ENCODE results near the gene TMEM259.

Gene TMEM259

DNA sequence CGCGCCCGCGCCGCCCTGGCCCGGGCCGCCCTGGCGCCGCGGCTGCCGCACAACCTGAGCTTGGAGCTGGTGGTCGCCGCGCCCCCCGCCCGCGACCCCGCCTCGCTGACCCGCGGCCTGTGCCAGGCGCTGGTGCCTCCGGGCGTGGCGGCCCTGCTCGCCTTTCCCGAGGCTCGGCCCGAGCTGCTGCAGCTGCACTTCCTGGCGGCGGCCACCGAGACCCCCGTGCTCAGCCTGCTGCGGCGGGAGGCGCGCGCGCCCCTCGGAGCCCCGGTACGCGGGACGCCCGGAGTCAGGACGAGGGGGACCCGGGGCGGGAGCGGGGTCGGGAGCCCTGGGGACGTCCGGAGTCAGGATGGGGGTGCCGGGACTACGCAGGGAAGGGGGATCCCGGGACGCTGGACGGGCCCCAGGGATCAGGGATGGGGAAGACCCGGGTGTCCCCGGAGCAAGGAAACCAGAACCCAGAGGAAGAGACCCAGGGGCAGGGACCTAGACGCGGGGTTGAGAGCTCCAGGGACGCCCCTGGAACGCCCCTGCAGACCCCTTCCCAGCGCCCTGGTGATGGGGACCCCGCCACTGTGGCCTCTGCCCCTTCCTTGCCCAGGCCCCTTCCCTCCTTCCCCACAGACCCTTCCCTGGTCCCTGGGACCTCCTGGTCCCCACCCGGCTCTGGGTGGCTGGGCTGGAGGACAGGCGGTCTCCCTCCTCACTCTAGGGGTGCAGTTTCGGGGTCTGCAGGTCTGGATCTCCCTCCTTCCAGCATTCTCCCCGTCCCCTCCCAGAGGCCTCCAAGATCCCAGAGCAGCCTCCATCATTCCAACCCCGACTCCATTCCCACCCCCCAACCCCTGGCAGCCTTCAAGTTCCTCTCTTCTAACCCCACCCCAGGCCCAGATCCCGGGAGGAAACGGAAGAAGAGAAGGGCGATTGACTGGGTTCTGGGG lies 20.1 kb downstream of the TMEM259 start:
- DNase-seq: no peak

DNA sequence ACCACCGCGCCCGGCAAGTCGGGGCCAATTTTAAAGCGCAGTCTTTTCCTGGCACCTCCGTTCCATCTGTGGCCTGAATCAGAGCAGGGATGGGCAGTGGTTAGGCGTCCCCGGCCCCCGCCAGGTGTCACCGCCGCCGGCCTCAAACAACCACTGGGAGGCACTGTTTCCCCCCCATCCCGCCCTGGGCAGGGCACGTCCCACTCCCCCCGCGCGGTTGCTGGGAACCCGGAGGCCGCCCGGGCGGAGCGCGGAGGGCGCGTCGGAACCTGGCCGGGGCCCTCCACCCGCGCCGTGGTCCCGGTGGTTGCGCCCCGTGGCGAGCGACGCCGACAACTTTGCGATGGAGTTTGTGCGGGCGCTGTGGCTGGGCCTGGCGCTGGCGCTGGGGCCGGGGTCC lies 20.8 kb downstream of the TMEM259 start, which contains the start of gene GRIN3B:
Gene GRIN3B (plus strand): TSS at position 325 of the 400 bp plus-strand sequence. CDS start 19 bp downstream, at position 344.
- DNase-seq: peak; percentile 63

DNA sequence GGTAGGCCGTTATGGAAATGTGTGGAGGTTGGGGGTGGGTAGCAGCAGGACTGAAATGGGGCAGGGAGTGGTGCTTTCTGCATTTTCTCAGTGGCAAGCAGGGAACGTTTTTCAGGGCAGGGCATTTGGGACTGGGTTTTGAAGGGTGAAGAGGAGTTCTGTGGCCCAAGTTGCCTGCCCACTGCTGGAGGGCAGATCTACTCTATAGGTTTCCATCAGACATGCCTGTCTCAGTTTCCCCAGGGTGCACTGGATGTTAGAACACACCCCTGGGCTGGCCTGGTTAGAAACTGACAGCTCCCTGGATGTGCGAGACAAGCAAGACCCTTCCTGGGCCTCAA lies 21.6 kb downstream of the TMEM259 start:
- no peak for DNase-seq

- no peak for DNase-seq
Observed at GRCh38 chr19:998064-998463, 22.9 kb downstream of the TMEM259 start.

- DNase-seq: peak; percentile 58
Observed at GRCh38 chr19:996051-996838, 24.7 kb downstream of the TMEM259 start.

DNA sequence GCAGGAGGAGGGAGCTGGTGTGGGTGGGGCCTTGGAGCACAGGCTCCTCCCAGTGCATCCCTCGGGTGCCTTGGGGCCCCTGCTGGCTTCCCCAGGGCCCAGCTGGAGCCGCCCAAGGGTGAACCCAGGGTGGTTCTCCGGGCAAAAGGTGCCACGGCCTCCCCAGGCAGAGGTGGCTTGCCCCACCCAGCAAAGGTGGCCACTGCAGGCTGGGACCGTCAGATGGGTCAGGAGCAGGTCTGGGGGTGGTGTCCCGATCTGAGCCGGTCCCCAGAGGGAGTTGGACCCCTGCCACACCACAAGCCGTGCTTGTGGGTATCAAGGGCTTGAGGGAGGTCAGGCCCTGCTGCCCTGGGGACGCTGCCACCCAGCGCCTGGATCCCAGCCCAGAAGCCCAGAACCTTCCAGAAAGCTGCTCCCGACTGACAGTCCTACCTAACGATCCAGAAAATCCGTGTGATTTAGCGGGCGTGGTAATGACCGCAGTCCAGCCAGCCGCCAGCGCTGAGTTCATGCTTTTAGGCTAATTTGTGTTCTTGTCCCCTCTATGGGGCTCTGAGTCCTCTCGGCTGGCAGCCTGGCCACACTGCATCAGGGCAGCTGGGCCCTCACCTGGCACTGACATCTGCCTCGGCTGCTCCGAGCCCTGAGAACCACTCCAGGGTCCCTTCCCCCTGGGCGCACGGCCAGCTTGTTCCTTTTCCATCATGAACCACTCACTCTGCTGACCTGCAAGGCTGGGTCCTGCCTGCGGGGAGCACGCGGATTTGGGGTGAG lies 25.7 kb downstream of the TMEM259 start:
- no peak for DNase-seq

DNA sequence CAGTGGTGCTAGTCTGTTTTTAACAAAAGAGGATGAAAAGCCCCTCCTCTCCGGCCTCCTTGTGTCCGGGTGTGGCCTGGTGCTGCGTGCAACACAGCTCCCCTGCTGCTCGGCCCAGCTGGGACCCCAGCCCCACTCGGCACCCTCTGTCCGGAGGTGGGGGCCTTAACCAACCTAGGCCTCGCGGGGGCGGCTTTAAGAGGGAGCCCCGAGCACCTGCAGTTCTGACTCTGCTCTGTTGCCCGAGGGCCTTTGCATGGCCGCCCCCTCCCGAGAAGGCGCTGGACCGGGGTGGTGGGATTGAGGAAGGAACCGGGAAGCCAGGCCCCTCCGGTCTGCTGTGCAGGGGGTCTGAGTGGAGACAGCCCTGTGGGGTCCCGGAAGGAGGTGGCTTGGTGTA lies 26.4 kb downstream of the TMEM259 start:
- DNase-seq: no peak

- no peak for DNase-seq
Observed at GRCh38 chr19:993831-994393, 27.0 kb downstream of the TMEM259 start.

GRCh38 chr19:993361-993830 lies 27.5 kb downstream of the TMEM259 start:
- DNase-seq: no peak

DNA sequence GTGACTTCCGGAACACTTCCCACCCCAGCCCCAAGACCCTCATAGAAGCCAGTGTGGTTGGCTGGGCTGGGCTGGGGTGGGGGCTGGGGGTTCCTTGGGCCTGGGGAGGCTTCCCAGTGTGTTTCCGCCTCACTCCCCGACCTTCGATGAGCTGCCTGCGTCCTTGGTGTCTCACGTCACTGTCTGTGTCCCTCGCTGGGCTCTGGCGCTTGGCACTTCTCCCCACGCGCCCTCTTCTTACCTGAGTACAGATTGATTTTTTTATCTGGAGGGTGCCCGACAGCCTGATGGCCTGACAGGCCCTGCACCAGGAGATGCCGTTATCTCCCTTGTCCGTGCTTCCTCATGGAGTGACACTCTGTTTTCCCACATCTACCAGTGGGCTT lies 28.3 kb downstream of the TMEM259 start:
- no peak for DNase-seq

DNA sequence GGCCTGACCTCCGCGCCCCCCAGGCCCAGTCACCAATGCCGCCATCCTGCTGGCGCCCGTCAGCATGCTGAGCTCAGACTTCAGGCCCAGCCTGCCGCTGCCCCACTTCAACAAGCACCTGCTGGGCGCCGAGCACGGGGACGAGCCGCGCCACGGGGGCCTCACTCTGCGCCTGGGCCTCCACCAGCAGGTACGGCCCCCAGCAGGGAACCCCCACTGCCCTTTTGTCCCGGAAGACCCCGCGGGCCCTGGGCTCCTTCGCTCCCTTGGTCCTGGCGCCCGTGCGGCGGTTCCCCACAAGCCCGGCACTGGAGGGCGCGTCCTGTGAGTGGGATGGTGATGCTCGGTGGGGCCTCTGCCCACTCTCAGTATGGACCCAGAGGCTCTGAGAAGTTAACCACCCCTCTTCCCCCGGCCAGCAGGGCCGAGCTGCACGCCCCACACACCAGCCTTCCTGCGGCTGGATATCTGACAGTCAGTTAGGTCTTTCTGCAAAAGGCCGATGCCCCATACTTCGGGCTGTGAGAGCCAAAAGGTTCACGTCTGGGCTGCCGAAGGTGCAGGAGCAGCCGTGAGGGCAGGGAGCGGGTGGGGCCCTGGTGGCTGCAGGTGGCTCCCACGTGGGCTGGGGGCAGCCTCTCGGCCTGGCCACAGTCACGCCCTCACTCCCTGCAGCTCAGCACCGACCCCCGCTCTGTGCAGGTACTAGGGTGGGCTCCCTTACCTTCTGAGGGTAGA lies 28.8 kb downstream of the TMEM259 start:
- no peak for DNase-seq

GRCh38 chr19:991174-991931 lies 29.6 kb downstream of the TMEM259 start:
- peak; percentile 69 for DNase-seq

GRCh38 chr19:990746-991145 lies 30.2 kb downstream of the TMEM259 start:
- DNase-seq: no peak

DNA sequence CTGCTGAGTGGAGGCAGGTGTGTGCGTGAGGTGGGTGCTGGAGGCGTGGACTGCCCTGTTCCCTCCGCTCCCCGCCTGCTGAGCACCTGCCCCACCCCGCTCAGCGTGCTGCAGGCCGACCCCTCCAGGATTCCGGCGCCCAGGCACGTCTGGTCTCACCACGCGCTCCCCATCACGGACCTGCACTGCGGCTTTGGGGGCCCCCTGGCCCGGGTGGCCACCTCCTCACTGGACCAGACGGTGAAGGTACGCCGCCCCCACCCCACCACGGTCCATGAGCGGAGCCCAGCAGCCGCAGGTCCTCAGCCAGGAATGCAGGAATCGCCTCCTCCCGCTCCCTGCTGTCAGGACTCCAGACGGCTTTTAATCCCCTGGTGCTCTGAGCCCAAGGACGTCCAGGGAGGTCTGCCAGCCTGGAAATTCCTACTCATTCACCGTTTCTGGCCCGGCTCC lies 30.8 kb downstream of the TMEM259 start:
- no peak for DNase-seq

DNA sequence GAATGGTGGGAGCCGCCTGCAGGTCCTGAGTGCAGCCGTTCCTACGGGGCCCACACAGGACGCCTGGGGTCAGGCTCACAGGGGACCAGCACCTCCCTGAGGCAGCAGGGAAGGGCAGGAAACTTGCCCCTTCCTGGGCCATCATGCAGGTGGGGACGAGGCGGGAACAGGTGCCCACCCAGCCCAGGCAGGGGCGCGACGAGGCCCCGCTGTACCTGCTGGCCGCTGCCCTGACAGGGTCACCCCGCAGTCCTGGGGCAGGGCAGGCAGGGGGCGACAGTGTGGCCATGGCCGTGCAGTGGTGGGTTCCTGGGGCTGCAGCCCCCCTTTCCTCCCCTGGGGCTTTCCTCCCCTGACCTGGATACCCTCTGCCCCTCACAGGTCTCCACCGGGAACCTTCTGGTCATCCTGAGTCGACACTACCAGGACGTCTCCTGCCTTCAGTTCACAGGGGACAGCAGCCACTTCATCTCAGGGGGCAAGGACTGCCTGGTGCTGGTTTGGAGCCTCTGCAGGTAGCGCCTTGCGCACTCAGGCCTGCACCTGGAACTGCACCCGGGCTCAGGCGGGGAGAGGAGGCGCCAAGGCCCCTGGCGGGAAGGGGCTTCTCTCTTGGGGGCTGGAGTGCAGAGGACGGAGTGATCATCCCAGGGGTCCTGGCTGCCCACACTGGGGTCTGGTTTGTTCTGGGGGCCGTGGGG lies 31.4 kb downstream of the TMEM259 start:
- no peak for DNase-seq

- DNase-seq: no peak
Observed at GRCh38 chr19:988510-988909, 32.4 kb downstream of the TMEM259 start.

- no peak for DNase-seq
Observed at GRCh38 chr19:988081-988480, 32.8 kb downstream of the TMEM259 start.

GRCh38 chr19:986083-986482 lies 34.8 kb downstream of the TMEM259 start:
- no peak for DNase-seq

DNA sequence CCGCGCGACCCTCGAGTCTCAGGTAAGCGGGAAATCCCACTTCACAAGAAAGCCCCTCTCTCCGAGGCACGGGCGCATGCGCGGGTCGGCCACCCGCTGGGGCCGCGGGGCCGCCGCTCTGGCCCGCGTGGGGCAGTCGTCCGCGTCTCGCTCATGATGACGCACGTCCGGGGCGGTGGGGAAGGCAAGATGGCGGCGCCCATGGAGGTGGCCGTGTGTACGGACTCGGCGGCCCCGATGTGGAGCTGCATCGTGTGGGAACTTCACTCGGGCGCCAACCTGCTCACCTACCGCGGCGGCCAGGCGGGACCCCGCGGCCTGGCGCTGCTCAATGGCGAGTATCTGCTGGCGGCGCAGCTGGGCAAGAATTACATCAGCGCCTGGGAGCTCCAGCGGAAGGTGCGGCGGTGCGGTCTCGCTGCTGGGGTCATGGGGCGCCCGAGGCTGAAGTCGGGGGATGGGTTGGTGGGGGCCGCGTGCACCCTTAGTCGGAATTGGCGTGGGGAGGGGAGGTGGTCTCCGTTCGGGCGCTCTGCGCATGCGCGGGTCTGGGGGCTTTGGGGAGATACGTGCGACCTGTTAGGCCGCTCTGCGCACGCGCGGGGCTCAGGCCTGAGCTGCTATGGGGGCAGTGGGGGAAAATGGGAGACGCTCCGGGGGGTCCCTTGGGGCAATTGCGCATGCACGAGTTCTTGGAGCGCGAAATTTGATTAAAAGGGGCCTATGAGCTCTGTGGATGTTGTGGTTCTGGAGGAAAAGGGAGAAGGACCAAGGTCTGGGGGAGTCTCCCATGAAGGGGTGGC lies 36.6 kb downstream of the TMEM259 start, which contains the start of gene WDR18:
Gene WDR18 (plus strand): TSS at position 181 of the 803 bp plus-strand sequence. CDS start 9 bp downstream, at position 190.
- DNase-seq: peak; percentile 94
